Liver (tissue), 9 donors: ENCODE results near the gene FRS3. TPM values are rescaled to one million over a fixed set of nuclear protein-coding genes. Genes with fewer than 3 reads are reported as not detected.

Experiments
- DNase-seq: peaks from one replicate; pipeline ENCODE4 v3.0.0-alpha.2; 2017; ENCODE audit warnings: low spot score
- H3K27ac ChIP-seq, 2 donors: one replicate each; pipeline ENCODE4 v1.7.0; 2013; ENCODE audit warnings: inconsistent platforms in 2 of 2, low read length in 2 of 2, control low read depth in 1 of 2, low read depth in 1 of 2, mild to moderate bottlenecking in 1 of 2
- H3K27me3 ChIP-seq, 4 donors: one replicate each; pipeline versions ENCODE4 v1.6.1 to v1.7.0; 2013; ENCODE audit warnings: low read length in 3 of 4, inconsistent platforms in 1 of 4, mild to moderate bottlenecking in 1 of 4, moderate library complexity in 1 of 4; ENCODE audit not compliant: control insufficient read depth in 4 of 4, insufficient read depth in 4 of 4
- H3K36me3 ChIP-seq, 4 donors: one replicate each; pipeline versions ENCODE4 v1.6.1 to v1.7.0; 2013; ENCODE audit warnings: low read length in 3 of 4, mild to moderate bottlenecking in 3 of 4, low read depth in 1 of 4, moderate library complexity in 1 of 4; ENCODE audit not compliant: control insufficient read depth in 4 of 4, insufficient read depth in 3 of 4
- H3K4me1 ChIP-seq, 4 donors: one replicate each; pipeline versions ENCODE4 v1.6.1 to v1.7.0; 2013; ENCODE audit warnings: low read length in 3 of 4, mild to moderate bottlenecking in 3 of 4, moderate library complexity in 1 of 4; ENCODE audit not compliant: control insufficient read depth in 4 of 4, insufficient read depth in 4 of 4
- H3K4me3 ChIP-seq, 3 donors: one replicate each; pipeline versions ENCODE4 v1.6.1 to v1.7.0; 2013; ENCODE audit warnings: low read length in 3 of 3, control low read depth in 1 of 3, low read depth in 1 of 3, mild to moderate bottlenecking in 1 of 3
- H3K9ac ChIP-seq, 2 donors: one replicate each; pipeline ENCODE4 v1.7.0; 2013; ENCODE audit warnings: low read length in 2 of 2, mild to moderate bottlenecking in 2 of 2, moderate library complexity in 2 of 2, control low read depth in 1 of 2, low read depth in 1 of 2
- H3K9me3 ChIP-seq, 4 donors: one replicate each; pipeline versions ENCODE4 v1.6.1 to v1.7.0; 2013; ENCODE audit warnings: low read length in 3 of 4; ENCODE audit not compliant: control insufficient read depth in 4 of 4
- FOXA1 ChIP-seq: IDR thresholded peaks from 2 replicates; pipeline ENCODE4 v1.6.1; 2016; ENCODE audit warnings: antibody characterized with exemption
- FOXA2 ChIP-seq: IDR thresholded peaks from 2 replicates; pipeline ENCODE4 v1.6.1; 2016; ENCODE audit warnings: antibody characterized with exemption
- GABPA ChIP-seq, 2 donors: IDR thresholded peaks in 1 of 2; conservative IDR thresholded peaks in 1 of 2; 2 replicates each; pipeline ENCODE4 v1.6.1; 2016; ENCODE audit warnings: antibody characterized with exemption in 2 of 2, mild to moderate bottlenecking in 1 of 2, moderate library complexity in 1 of 2
- HNF4A ChIP-seq, 2 donors: conservative IDR thresholded peaks; 2 replicates each; pipeline ENCODE4 v1.6.1; 2016; ENCODE audit warnings: antibody characterized with exemption in 2 of 2, mild to moderate bottlenecking in 2 of 2
- HNF4G ChIP-seq: IDR thresholded peaks from 2 replicates; pipeline ENCODE4 v1.6.1; 2016; ENCODE audit warnings: antibody characterized with exemption
- NR2F2 ChIP-seq: IDR thresholded peaks from 2 replicates; pipeline ENCODE4 v1.6.1; 2016; ENCODE audit warnings: antibody characterized with exemption
- RAD21 ChIP-seq, 2 donors: IDR thresholded peaks; 2 replicates each; pipeline ENCODE4 v1.6.1; 2016; ENCODE audit warnings: antibody characterized with exemption in 2 of 2, mild to moderate bottlenecking in 2 of 2
- RXRA ChIP-seq, 2 donors: IDR thresholded peaks; 2 replicates each; pipeline ENCODE4 v1.6.1; 2017 to 2018; ENCODE audit warnings: antibody characterized with exemption in 2 of 2, mild to moderate bottlenecking in 1 of 2
- SP1 ChIP-seq: IDR thresholded peaks from 2 replicates; pipeline ENCODE4 v1.6.1; 2018; ENCODE audit warnings: antibody characterized with exemption, mild to moderate bottlenecking
- TAF1 ChIP-seq: conservative IDR thresholded peaks from 2 replicates; pipeline ENCODE4 v1.6.1; 2016; ENCODE audit warnings: antibody characterized with exemption, mild to moderate bottlenecking
- WGBS: extraction: QIAGEN DNeasy Blood & Tissue Kit; methylation state at CpG from one replicate; pipeline ENCODE4 v1.1.7; 2013; 5-methylcytosine and 5-hydroxymethylcytosine counted together
- polyA plus RNA-seq, 2 donors: library from polyadenylated mRNA; stranded (reverse) in 1 of 2; unstranded in 1 of 2; fragments of 200-250 nt in 1 of 2; fragments of >200 nt in 1 of 2; fragmentation: Nextera tagmentation in 1 of 2; extraction: Ambion mirVana in 1 of 2; gene quantifications; one replicate each; pipeline versions ENCODE4 v1.2.1 to v1.2.3, GENCODE V29; 2013 to 2015
- total RNA-seq, 2 donors: library from RNA; depleted of rRNA; stranded (reverse); fragments of >200 nt; gene quantifications; one replicate each; pipeline ENCODE4 v1.2.3, GENCODE V29; 2014
- TF ChIP-seq, protein P1 (sequence below): IDR thresholded peaks from 2 replicates; pipeline ENCODE4 v1.6.1; 2016; ENCODE audit warnings: antibody characterized with exemption
- TF ChIP-seq, protein P2 (sequence below): IDR thresholded peaks from 2 replicates; pipeline ENCODE4 v1.6.1; 2016; ENCODE audit warnings: antibody characterized with exemption
- TF ChIP-seq, protein P3 (sequence below): IDR thresholded peaks from 2 replicates; pipeline ENCODE4 v1.6.1; 2016; ENCODE audit warnings: antibody characterized with exemption
- TF ChIP-seq, protein P4 (sequence below): fragments of 150-350 bp; IDR thresholded peaks from 2 replicates; pipeline ENCODE4 v1.5.1; 2017; ENCODE audit warnings: improper control_type of control experiment, low read depth, low read length; ENCODE audit not compliant: missing input control
- TF ChIP-seq, protein P5 (sequence below): IDR thresholded peaks from 2 replicates; pipeline ENCODE4 v1.6.1; 2016; ENCODE audit warnings: antibody characterized with exemption, mild to moderate bottlenecking
- donor health status: healthy.
- donor health status: healthy.
- donor health status: healthy.
- donor health status: healthy.
- donor health status: healthy.

The FRS3 gene
- total and polyA plus RNA-seq, 4 donors, result 0.42 to 1.6 (median 1.3) TPM

DNA sequence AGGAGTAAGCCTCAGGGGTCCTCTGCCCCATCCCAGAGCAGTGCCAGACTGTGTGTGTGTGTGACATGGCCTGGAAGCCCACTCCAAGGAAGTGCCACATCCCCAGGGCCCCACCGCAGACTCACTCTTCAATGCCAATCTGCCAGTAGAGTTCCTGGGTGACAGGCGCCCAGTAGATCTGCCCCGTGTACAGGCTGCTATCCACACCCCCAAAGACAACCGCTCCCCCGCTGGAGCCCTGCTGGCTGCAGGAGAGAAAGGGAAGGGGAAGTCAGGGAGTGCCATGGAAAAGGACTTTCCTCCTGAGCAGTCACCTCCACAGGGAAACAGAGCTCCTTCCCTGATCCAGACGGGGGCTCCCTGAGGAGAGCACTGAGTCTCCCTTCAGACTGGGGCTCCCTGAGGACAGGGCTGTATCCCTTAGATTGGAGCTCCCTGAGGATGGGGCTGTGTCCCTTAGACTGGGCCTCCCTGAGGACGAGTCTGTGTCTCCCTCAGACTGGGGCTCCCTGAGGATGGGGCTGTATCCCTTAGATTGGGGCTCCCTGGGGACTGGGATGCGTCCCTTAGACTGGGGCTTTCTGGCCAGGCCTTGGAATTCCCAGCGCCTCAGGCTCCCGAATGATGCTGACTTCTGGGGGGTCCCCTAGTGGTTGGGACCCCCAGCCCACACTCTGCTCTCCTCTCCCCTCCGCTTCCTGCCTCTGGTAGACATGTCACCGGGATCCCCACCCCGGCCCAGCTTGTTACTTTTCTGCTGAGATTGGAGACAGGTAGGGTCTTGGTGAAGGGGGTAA lies 39.1 kb downstream of the FRS3 start:
- Histone ChIP-seq H3K4me1 (peaks cover 0 to 4% (median 2%) of the 10 kb centered on the region in 4 donors), H3K9me3 (no peaks in the 10 kb centered on the region), H3K27ac (no peak overlapping the region), H3K27me3 (no peaks in the 10 kb centered on the region), H3K36me3 (no peaks in the 10 kb centered on the region), H3K4me3 (no peak overlapping the region), H3K9ac (no peak overlapping the region)
- WGBS, result 89% methylated on average over 13 of the region's 13 CpGs
- TF ChIP-seq, protein P1, sequence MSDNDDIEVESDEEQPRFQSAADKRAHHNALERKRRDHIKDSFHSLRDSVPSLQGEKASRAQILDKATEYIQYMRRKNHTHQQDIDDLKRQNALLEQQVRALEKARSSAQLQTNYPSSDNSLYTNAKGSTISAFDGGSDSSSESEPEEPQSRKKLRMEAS, result no peak
- no peak for DNase-seq

DNA sequence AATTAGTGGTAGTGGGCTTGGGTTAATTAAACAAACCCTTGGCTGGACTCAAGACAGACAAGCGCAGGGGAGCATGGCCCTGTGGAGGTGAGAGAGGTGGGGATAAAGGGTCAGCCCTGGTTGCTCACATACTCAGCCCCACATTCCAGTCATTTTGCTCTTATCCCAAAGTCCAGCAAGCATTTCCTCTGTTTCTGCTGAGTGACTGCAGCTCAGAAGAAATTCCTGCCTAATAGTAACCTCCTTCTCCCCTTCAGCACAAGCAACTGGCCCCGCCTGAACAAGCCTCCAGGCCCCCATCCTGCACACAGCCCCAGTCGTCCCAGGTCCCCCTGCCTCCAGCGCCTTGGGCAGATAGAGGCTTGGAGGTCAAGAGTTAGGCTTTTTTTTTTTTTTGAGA lies 40.7 kb downstream of the FRS3 start:
- Histone ChIP-seq H3K4me1 (peaks cover 0 to 5% (median 2%) of the 10 kb centered on the region in 4 donors), H3K9me3 (no peaks in the 10 kb centered on the region), H3K36me3 (no peaks in the 10 kb centered on the region), H3K9ac (no peak overlapping the region), H3K27ac (no peak overlapping the region), H3K27me3 (no peaks in the 10 kb centered on the region), H3K4me3 (no peak overlapping the region)
- DNase-seq, result no peak
- TF ChIP-seq, protein P1, result no peak
- TF ChIP-seq HNF4G (no peak), TAF1 (no peak)
- WGBS, result 83% methylated on average over 4 of the region's 4 CpGs

DNA sequence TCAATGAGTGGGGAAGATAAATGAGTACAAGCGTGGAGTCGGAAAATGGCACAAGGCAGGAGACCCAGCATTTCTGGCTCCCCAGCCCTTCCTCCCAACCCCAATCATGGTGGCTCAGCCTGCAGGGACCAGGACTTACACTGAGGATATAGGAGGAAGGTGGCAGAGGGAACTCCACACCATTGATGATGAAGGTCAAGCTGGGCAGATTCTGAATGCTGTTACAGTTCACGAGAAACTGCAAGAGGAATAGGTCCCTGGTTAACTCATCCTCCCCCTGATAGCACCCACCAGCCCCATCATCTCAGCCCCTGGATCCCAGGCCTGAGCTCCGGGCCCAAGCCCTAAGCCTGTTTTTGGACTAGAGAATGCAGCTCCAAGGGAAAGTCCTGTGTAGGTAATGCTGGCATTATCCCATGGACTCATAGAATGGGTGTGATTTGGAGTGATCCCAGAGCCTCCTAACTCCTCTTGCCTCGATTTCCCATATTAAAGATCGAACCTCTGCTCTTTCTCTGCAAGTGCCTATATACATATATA lies 42.0 kb downstream of the FRS3 start:
- Histone ChIP-seq H3K27me3 (no peaks in the 10 kb centered on the region), H3K36me3 (no peaks in the 10 kb centered on the region), H3K4me1 (peaks cover 0 to 13% (median 7%) of the 10 kb centered on the region in 4 donors), H3K4me3 (no peak overlapping the region), H3K27ac (no peak overlapping the region), H3K9ac (no peak overlapping the region), H3K9me3 (no peaks in the 10 kb centered on the region)
- no peak for TF ChIP-seq TAF1
- TF ChIP-seq, protein P1, result no peak
- TF ChIP-seq NR2F2, result no peak
- no peak for TF ChIP-seq GABPA (IDR thresholded peaks at IDR 0.05 in 1 of 2, conservative IDR thresholded peaks at IDR 0.05 in 1 of 2)
- TF ChIP-seq, protein P2, sequence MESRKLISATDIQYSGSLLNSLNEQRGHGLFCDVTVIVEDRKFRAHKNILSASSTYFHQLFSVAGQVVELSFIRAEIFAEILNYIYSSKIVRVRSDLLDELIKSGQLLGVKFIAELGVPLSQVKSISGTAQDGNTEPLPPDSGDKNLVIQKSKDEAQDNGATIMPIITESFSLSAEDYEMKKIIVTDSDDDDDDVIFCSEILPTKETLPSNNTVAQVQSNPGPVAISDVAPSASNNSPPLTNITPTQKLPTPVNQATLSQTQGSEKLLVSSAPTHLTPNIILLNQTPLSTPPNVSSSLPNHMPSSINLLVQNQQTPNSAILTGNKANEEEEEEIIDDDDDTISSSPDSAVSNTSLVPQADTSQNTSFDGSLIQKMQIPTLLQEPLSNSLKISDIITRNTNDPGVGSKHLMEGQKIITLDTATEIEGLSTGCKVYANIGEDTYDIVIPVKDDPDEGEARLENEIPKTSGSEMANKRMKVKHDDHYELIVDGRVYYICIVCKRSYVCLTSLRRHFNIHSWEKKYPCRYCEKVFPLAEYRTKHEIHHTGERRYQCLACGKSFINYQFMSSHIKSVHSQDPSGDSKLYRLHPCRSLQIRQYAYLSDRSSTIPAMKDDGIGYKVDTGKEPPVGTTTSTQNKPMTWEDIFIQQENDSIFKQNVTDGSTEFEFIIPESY, result no peak
- no peak for TF ChIP-seq HNF4A (conservative IDR thresholded peaks at IDR 0.05)
- TF ChIP-seq, protein P3, sequence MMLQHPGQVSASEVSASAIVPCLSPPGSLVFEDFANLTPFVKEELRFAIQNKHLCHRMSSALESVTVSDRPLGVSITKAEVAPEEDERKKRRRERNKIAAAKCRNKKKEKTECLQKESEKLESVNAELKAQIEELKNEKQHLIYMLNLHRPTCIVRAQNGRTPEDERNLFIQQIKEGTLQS, result no peak
- TF ChIP-seq FOXA2, result no peak
- TF ChIP-seq, protein P4, sequence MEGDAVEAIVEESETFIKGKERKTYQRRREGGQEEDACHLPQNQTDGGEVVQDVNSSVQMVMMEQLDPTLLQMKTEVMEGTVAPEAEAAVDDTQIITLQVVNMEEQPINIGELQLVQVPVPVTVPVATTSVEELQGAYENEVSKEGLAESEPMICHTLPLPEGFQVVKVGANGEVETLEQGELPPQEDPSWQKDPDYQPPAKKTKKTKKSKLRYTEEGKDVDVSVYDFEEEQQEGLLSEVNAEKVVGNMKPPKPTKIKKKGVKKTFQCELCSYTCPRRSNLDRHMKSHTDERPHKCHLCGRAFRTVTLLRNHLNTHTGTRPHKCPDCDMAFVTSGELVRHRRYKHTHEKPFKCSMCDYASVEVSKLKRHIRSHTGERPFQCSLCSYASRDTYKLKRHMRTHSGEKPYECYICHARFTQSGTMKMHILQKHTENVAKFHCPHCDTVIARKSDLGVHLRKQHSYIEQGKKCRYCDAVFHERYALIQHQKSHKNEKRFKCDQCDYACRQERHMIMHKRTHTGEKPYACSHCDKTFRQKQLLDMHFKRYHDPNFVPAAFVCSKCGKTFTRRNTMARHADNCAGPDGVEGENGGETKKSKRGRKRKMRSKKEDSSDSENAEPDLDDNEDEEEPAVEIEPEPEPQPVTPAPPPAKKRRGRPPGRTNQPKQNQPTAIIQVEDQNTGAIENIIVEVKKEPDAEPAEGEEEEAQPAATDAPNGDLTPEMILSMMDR, result no peak
- no peak for TF ChIP-seq RXRA (IDR thresholded peaks at IDR 0.05)
- TF ChIP-seq SP1, result no peak
- no peak for TF ChIP-seq RAD21 (IDR thresholded peaks at IDR 0.05)
- no peak for TF ChIP-seq HNF4G
- TF ChIP-seq, protein P5, sequence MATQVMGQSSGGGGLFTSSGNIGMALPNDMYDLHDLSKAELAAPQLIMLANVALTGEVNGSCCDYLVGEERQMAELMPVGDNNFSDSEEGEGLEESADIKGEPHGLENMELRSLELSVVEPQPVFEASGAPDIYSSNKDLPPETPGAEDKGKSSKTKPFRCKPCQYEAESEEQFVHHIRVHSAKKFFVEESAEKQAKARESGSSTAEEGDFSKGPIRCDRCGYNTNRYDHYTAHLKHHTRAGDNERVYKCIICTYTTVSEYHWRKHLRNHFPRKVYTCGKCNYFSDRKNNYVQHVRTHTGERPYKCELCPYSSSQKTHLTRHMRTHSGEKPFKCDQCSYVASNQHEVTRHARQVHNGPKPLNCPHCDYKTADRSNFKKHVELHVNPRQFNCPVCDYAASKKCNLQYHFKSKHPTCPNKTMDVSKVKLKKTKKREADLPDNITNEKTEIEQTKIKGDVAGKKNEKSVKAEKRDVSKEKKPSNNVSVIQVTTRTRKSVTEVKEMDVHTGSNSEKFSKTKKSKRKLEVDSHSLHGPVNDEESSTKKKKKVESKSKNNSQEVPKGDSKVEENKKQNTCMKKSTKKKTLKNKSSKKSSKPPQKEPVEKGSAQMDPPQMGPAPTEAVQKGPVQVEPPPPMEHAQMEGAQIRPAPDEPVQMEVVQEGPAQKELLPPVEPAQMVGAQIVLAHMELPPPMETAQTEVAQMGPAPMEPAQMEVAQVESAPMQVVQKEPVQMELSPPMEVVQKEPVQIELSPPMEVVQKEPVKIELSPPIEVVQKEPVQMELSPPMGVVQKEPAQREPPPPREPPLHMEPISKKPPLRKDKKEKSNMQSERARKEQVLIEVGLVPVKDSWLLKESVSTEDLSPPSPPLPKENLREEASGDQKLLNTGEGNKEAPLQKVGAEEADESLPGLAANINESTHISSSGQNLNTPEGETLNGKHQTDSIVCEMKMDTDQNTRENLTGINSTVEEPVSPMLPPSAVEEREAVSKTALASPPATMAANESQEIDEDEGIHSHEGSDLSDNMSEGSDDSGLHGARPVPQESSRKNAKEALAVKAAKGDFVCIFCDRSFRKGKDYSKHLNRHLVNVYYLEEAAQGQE, result no peak
- TF ChIP-seq FOXA1, result no peak
- DNase-seq, result no peak
- 93% methylated on average over 6 of the region's 6 CpGs for WGBS
